ENCODE results near the gene ST7.

DNA sequence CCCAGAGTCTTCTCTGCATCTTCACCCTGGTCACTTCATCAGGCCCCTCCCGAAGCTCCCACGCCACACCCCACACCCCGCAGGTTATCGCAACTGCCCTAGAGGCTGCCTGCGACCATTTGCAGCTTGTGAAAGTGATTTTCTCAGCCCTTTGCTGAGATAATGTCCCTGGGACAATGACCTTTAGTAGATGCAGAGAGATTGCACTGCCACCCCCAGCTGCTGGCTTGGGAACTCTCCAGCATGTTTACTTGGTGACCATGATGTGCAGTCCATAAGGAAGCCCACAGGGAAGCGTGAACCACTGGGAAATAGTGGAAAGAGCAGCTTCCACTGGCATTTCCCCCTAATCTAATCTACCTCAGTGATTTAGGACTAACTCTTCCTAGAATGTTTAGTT, 272.2 kb downstream of the ST7 start:
- TF ChIP-seq, protein P1, sequence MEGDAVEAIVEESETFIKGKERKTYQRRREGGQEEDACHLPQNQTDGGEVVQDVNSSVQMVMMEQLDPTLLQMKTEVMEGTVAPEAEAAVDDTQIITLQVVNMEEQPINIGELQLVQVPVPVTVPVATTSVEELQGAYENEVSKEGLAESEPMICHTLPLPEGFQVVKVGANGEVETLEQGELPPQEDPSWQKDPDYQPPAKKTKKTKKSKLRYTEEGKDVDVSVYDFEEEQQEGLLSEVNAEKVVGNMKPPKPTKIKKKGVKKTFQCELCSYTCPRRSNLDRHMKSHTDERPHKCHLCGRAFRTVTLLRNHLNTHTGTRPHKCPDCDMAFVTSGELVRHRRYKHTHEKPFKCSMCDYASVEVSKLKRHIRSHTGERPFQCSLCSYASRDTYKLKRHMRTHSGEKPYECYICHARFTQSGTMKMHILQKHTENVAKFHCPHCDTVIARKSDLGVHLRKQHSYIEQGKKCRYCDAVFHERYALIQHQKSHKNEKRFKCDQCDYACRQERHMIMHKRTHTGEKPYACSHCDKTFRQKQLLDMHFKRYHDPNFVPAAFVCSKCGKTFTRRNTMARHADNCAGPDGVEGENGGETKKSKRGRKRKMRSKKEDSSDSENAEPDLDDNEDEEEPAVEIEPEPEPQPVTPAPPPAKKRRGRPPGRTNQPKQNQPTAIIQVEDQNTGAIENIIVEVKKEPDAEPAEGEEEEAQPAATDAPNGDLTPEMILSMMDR (IDR thresholded peaks at IDR 0.05): no peak
- TF ChIP-seq POLR2A (IDR thresholded peaks at IDR 0.05) (no peak), EP300 (IDR thresholded peaks at IDR 0.05) (no peak)
